Skin of body (tissue), 2 donors: ENCODE data around the gene COPS7A. TPM values are rescaled to one million over a fixed set of nuclear protein-coding genes. Genes with fewer than 3 reads are reported as not detected.

Experiments
- DNase-seq: peaks from one replicate; lab custom pipeline; 2025; lab: John Stamatoyannopoulos, UW
- total RNA-seq: library from RNA; depleted of rRNA; stranded (reverse); fragments of >200 nt; gene quantifications from one replicate; pipeline ENCODE4 v1.2.3, GENCODE V29; 2014

COPS7A gene, protein sequence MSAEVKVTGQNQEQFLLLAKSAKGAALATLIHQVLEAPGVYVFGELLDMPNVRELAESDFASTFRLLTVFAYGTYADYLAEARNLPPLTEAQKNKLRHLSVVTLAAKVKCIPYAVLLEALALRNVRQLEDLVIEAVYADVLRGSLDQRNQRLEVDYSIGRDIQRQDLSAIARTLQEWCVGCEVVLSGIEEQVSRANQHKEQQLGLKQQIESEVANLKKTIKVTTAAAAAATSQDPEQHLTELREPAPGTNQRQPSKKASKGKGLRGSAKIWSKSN
- 24.4 TPM for total RNA-seq

DNA sequence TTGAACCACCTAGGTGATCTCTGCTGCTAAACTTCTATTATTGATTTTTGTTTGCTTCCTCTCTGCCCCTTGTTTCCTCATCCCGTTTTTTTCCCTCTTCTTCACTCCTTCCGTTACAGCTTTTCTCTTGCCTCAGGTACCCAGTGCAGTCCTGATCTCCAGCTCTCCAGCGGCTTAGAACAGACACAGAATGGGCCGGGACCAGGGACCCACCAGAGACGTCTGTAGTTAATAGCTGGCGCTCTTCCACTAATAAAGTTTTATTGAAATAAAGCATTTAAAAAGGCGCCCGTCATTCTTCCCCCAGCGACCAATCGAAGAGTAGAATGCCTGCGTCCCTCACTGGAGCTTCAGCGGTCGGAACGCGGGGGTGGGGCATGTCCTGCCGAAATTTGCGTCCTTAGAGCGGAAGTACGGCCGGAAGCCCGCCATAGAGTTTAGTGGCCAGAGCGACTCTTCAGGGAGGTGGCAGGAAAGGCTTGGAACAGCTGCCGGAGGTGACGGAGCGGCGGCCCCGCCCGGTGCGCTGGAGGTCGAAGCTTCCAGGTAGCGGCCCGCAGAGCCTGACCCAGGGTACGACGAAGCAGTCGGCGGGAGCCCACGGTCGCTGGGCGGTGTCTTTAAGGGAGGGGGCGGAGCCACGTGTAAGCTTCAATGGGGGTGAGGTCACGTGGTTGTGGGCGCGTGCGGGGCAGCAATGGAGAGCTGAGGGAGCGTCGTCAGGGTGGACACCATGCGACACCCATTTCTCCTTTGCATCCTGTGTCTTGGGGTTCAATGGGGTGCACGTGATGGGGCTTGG is at the start of gene COPS7A:
Gene COPS7A (plus strand): TSS at position 440 of the 802 bp plus-strand sequence. CDS start 611 bp downstream, outside the sequence.
- peak; percentile 97 for DNase-seq

DNA sequence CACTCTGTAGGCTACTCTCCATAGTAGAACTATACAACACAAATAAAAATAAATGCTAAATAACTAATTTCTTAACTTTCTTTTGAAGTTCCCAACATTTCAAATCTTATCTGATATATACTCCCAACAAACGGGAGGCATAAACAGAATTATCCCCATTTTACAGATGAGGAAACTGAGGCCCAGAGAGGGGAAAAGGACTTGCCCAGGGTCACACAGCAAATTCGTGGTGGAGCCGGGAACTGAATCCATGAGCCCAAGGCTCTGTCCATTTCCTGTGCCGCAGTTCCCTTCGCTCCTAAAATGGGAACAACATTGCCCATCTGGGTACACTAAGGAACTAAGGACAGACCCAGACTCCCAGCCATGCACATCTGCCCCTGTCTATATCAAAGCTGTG is 46.9 kb upstream of the COPS7A start:
- DNase-seq: no peak

DNA sequence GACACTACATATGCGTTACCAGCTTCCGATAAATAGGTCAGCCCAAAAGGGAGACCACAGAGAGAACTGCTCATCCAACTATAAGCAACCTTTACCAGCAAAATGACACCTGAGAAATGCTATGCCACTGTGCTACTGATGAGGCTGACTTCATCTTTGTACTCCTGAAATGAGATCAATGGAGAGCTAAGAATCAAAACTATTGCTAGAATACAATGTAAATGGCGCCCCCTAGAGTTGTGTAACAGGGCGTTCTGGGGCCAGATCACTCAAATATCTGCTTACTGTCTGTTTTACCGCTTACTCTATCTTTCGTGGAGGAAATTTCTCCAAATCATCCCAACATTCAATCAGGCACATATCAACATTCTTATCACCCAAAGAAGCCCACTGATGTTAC is 39.2 kb upstream of the COPS7A start:
- DNase-seq: no peak

DNA sequence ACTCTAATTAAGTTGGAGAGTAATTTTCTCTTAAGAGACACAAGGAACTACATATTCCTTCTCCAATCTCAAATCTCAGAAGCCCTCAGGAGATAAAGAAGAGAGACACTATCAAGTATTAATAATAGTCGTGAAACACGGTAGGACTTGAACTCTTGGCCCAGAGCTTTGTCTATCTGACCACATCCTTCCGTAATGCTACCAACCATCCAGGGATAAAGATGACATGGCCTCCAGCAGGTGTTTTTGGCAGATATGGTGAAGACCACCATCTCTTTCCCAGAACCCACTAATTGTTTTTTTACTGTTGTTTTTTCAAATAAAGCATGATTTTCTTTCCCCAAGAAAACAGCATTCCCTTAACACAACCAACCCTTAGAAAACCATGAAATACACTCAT is 38.0 kb upstream of the COPS7A start:
- no peak for DNase-seq

DNA sequence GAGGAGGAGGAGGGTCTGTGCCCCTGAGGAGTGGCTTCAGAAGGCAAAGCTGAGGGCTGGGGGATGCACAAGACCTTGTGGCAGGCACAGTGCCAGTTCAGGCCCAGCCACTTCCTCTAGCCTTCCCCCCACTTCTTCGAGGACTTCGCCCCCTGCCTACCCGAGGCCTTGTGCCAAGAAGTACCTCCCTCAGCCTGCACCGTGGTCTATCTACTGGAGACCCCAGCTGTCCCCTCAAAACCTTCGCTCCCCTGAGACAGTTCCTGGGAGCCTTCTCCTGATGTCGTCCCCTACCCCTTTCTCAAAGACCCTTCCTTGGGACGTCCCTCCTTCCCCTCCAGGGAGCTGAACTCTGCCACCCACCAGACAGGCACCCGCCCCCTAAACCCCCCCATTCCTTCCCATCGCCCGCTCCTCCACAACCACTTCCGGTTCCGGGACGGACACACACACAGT is 35.3 kb upstream of the COPS7A start:
- no peak for DNase-seq

DNA sequence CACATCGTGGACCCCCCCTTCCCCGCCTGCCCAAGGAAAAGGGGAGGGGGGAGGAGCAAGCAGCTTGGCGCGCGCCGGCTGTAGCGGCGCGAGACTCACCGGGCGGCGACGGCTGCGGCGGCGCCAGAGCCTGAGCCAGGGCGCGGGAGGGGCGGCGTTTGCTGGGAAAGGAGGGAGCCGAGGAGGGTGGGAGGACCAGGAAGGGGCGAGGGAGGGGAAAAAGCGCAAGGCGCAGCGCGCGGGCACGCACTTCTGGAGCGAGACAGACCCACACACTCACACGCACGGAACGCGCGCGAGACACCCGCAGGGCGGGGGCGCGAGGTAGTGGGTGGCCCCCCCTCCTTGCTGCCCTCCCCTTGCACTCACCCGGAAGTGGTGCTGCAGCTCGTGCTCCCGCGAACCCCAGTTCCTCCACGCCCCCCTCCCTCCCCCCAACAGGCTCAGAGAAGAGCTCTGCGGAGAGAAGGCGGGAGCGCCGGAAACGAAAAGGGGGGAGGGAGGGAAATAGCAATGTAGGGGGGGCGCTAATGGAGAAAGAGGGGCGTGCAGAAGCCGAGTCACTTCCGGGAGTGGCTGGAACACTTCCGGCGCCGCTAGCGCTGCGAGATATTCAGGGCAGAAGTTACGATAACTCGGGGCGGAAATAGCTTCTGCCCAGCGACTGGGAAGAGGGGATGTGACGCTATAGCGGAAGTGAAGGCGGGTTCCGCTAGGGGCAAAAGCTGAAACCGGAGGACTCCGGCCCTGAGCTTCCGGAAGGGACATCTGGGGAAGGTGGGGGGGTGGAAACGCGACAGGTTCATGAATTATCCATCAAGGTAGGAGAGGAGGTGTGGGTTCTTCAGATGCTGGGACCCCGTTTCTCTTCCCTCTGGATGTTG is 34.6 kb upstream of the COPS7A start, which contains the start of gene ZNF384:
Gene ZNF384 (minus strand): TSS at position 377 of the 884 bp plus-strand sequence. CDS start 9,855 bp downstream, outside the sequence.
- peak; percentile 100 for DNase-seq

DNA sequence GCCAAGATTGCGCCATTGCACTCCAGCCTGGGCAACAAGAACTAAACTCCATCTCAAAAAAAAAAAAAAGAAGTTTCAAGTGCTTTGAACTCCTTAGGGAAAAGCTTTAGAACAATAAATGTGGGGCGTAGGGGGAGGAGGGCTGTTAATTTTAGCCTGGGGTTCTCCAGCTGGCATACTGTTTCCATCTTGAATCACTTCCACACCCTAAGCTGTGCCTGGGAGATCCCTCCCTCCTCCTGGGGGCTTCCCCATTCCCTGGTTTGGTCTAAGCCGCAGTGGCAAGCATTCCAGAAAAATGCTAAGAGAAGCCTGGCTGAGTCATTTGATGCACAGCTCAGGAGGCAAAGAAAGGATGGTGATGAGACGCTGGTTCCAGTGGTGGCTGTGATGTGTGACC is 32.4 kb upstream of the COPS7A start:
- peak; percentile 12 for DNase-seq

DNA sequence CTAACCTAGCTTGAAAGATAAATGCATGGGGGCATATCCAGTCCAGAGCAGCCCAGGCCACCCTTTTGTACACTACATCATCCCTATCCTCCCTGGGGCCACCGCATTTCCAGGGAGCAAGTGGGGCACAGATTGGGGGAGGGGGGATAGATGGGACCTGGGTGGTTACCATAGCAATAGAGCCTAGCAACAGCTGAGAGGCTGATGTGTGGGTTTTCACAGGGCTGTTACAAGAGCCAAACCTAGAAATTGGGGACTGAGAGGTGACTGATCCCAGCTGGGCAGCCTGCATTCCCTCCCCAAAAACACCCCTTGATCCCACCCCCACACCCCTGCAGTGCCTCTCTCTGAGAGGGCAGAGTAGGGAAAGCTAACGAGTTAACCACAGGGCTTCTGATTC is 31.0 kb upstream of the COPS7A start:
- DNase-seq: no peak

DNA sequence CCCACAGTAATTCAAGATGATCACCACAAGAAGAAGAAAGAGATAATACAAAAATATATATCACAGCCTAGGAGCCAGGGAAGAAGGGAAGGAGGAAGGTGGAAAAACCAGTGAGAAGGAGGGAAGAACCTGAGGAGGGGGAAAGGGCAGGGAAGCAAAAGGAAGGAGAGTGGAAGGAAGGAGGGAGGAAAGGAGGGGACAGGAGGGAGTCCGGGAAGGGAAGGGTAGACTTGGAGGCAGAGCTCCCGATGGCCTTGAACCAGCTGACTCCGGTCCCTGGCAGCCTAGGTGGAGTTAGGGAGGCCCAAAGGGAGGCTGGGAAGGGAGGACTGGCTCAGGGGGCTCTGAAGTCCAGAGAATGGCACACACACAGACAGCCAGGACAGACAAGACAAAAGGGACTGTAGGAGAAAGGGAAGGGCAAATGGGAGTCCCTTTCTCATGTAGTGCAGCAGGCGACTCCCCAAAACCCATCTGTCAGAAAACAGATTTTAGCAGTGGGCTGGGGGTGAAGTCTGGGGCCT is 30.0 kb upstream of the COPS7A start:
- DNase-seq: no peak

DNA sequence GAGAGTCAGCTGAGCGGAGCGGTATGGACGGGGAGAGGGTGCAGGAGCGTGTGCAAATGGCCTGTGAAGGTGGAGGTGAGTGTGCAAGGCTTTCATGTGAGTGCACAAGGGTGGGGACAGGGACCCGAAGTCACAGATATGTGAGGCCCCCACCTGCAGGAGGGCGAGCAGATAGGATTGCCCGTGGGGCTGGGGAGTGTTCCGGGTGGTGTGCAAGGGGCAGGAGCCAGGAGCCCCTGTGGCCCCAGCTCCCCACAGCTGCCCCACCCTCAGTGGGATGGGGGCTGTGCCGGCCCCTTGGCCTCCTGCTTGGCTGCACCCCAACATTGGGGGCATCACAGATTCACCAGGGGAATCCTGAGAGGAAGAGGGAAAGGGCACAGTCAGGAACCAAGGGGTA is 29.1 kb upstream of the COPS7A start:
- DNase-seq: no peak

DNA sequence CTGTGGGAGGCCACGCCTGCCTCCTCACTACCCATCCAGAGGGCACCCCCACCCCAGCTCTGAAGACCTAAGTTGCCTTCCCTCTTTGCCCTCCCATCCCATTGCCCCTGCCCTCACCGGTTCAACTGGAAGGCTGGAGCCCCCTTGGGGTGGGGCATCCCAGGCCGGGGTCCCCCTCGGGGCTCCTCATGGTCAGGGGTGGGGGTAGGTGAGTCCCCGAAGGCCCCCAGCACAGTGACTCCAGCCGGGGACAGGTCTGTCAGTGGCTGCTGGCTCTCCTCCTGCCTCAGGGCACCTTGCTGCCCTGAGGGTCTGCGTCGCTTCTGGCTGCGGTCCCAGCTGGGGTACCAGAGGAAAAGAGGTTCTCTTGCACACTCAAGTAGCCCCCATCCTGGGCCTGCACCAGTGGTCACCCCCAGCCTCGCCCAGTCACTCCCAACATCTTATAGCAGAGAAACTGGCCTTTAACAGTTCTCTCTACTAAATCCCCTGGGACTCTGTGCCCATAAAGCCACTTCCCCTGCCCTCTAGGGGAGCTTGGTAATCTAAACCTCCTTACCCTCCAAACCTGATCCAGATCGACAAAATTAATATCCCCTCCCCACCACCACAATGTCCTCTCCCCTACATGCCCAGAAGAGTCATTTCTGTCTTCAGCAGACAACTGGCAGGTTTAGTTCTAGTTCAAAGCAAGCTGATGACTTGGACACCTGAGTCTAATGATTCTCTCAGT is 28.4 kb upstream of the COPS7A start:
- no peak for DNase-seq

DNA sequence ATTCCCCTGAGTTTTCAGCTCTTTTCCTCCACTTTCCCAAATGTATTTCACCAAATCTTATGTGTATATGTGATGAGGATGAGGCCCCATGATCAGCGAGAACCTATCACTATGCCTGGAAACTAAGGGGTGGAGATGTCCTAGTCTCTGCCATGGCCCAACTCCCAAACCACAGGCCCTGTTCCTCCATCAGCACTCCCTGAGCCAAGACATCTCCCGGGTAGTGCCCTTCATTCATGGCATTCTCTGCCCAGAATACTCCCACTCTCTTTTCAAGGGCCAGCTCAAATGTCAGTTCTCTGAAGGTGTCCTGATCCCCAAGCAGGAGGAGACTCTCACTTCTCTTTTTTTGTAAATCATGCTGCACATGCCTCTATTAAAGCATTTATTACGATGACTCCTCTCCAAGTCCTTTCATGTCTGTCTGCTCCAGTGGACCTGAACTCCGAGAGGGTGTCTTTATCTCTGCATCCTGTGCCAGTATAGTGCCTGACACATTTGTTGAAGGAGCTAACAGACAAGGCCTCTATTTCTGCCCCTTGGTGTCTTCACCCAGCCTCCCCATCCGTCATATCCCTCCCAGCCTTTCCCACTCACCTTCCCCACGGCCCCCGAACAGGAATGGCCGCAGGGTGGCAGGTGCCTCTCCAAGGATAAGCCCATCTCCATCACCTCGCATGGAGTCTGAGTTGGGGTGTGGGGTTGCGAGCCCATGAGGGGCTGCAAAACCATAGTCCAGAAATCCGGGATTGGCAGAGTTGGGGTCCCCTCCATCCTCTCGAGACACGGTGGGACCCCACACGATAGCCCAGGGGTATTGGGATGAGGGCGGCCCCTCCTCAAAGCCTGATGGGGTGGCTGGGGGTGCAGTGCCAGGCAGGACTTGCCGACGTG is 26.9 kb upstream of the COPS7A start:
- DNase-seq: no peak

DNA sequence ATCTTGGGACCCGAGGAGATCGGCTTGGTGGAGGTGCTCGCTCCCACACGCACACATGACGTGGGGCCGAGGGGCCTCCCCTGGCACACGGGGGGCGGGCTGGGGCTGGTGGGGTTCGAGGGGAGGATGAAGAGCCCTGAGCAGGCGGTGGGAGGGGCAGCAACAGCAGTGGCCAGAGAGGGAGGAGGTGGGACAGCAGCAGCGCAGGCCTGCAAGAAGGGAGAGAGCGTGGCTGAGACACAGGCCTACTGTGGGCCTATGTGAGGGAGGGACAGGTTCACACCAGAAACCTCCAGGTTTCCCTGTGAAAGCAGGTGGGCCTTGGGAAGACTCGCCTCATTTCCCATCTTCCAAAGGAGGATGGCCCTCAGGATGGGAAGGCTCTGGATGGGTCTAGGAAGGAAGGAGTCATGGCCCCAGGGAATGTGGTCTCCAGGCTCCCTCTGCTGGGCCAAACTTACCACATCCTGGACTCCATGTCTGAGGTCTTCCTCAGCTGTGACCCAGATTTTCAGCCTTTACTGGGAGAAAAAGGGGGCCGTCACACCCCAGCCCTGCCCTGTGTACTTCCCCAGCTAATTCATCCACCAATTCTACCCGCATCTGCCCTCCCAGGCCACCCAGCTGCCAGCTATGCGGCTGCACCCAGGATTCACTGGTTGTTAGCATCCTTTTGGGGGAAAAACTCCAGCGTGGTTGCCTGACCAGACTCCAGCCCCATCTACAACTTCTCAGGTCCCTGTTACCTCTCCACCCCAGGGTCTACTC is 26.1 kb upstream of the COPS7A start:
- DNase-seq: peak; percentile 4

DNA sequence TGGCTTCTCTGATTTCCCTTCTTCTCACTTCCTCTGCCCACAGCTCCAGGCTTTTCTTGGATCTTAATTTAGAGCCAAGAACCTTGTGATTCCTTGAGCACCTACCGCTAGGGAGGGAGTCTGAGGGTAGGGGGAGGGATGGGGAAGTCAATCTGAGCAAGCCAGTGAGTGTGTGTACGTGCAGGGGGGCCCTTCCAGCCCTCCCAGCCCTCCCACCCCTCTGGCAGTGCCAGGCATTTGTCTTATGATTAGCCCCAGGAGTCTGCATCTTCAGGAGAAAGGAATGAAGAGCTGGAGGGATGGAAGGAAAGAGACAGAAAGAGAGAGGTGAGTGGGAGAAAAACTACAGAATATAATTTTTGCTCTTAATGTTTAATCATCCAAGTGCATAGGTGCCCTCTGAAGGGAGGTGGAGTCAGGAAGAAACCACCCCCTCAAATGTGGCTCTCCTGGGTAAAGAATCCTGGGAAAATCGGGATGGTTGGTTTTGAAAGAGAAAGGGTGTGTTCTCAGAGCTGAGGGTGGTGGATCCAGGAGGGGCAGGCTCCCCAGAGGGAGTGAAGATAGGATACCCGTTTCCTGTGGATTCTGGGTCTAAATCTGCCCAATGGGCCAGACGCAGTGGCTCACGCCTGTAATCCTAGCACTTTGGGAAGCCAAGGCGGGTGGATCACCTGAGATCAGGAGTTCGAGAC is 25.3 kb upstream of the COPS7A start:
- DNase-seq: no peak

DNA sequence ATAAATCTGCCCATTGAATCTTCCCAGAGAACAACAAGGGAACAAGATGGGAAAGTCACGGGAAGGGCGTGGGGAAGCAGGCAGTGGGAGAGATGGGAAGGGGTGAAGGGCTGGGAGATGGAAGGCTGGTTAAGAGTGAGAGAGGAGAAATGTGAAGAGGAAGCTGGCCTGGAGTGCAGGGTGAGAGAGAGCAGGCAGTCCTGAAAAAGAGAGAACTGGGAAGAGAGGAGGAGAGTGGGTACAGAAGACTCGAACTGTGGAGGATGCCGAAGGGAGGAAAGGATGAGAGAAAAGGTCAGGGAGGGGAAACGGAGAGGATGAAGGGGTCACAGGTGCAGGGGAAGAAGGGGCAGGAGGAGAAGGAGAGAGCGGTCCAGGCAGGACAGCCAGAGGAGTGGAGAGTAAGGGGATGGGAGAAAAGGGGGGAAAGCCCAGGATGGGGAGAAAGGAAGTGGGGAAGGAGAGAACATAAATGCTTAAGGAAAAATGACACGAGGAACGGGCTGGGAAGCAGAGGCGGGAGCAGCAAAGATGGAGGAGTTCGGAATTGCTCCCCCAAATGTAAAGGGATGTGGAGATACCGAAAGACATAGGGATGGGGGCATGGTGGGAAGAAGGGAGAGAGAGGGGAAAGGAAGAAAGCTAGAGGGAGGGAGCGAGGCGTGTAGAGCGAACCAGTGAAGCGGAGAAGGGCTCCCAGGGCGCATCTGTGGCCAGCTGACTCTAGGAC is 24.4 kb upstream of the COPS7A start:
- DNase-seq: no peak

DNA sequence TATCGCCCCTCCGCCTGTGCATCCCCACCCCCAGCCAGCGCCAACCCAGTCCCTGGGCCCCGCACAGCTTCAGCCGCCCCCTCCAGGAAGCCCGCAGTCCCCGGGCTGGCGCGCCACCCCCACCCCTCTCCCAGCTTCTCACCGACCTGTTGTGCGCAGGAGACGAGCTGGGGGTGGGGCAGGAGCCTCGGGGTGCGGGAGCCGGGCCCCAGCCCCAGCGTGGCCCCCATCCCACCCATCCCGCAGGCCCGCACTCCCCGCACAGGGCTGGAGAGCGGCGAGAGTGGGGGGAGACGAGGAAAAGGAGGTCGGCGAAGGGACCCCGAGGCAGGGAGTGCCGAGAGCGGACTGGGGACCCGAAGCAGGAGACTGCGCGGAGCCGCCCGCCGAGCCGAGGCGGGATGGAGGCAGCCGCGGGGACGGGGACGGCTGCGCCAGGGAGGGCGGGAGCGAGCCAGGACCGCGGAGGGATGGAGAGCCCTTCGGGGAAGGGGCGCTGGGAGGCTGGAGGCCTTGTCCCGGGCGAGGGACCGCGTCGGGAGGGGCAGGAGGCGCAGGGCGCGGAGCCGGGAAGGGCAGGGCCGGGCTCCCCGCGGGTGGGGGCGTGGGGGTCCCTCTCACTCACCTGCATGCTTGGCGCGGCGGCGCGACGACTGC is 23.7 kb upstream of the COPS7A start:
- DNase-seq: no peak

DNA sequence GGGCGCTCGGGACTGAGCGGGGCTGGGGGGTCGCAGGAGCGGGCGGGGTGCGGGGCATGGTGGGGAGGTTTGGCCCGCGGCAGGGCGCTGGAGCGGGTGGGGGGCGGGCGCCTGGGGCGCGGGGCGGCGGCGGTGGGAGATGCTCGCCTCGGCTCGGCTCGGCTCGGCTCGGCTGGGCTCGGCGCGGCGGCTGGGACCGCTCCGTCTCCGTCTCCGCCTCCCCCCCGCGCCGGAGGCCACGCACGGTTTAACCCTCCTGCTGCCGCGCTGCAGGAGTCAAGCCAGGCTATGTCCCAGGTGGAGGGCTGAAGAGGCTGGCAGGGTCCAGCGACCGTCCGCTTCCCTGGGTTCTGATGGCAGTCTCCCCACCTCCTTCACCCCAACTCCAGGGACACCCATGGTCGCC is 23.2 kb upstream of the COPS7A start, which contains the start of gene PIANP:
Gene PIANP (minus strand): TSS at position 170 of the 406 bp plus-strand sequence. CDS start 2,754 bp downstream, outside the sequence.
- DNase-seq: peak; percentile 55
